Endodermal cell (in vitro differentiated cells): ENCODE data around the gene PADI3. TPM values are rescaled to one million over a fixed set of nuclear protein-coding genes. Genes with fewer than 3 reads are reported as not detected.
A peak's percentile ranks its signal among the peaks of the same experiment; 100 is the strongest.
"Not testable (repeated sequence)": the region's sequence is repeated elsewhere in the genome, so short reads cannot be mapped to it uniquely, and the experiment has no call there.

Experiments used
- DNase-seq: peaks from one replicate; pipeline ENCODE4 v3.0.0-alpha.2; 2017
- H3K27ac ChIP-seq: 2 replicates; pipeline ENCODE4 v1.5.1; 2013; ENCODE audit warnings: mild to moderate bottlenecking, low read depth, low read length, moderate library complexity
- H3K27me3 ChIP-seq: 2 replicates; pipeline ENCODE4 v1.6.1; 2013; ENCODE audit warnings: mild to moderate bottlenecking, low read length, moderate library complexity; ENCODE audit not compliant: insufficient read depth, control insufficient read depth, poor library complexity, severe bottlenecking
- H3K36me3 ChIP-seq: 2 replicates; pipeline ENCODE4 v1.7.0; 2013; ENCODE audit warnings: mild to moderate bottlenecking, low read length, moderate library complexity; ENCODE audit not compliant: control insufficient read depth, insufficient read depth
- H3K4me1 ChIP-seq: one replicate; pipeline ENCODE4 v1.7.0; 2013; ENCODE audit warnings: low read length; ENCODE audit not compliant: control insufficient read depth, insufficient read depth
- H3K4me3 ChIP-seq: 2 replicates; pipeline ENCODE4 v1.5.1; 2013; ENCODE audit warnings: mild to moderate bottlenecking, low read length, moderate library complexity
- H3K9ac ChIP-seq: 2 replicates; pipeline ENCODE4 v1.6.1; 2013; ENCODE audit warnings: mild to moderate bottlenecking, low read length, moderate library complexity; ENCODE audit not compliant: poor library complexity, severe bottlenecking; ENCODE audit errors: extremely low read depth
- H3K9me3 ChIP-seq: 2 replicates; pipeline ENCODE4 v1.6.1; 2013; ENCODE audit warnings: mild to moderate bottlenecking, low read length, moderate library complexity; ENCODE audit not compliant: control insufficient read depth
- H3K27ac Mint-ChIP-seq: 2 replicates; pipeline ENCODE4 v1.8.0; 2020; ENCODE audit warnings: mixed read lengths
- H3K27me3 Mint-ChIP-seq: 2 replicates; pipeline ENCODE4 v1.8.0; 2021; ENCODE audit warnings: mild to moderate bottlenecking, mixed read lengths; ENCODE audit not compliant: insufficient read depth
- H3K36me3 Mint-ChIP-seq: 2 replicates; pipeline ENCODE4 v1.8.0; 2020; ENCODE audit warnings: low read depth, mixed read lengths
- H3K4me1 Mint-ChIP-seq: 2 replicates; pipeline ENCODE4 v1.8.0; 2020; ENCODE audit warnings: mixed read lengths
- H3K4me3 Mint-ChIP-seq: 2 replicates; pipeline ENCODE4 v1.8.0; 2020; ENCODE audit warnings: mild to moderate bottlenecking, moderate library complexity, mixed read lengths
- H3K9me3 Mint-ChIP-seq: 2 replicates; pipeline ENCODE4 v1.8.0; 2020; ENCODE audit warnings: mild to moderate bottlenecking, mixed read lengths
- CTCF ChIP-seq: fragments of 200-600 bp; sonication (generic); conservative IDR thresholded peaks from 2 replicates; pipeline ENCODE4 v1.5.0; 2021; ENCODE audit warnings: antibody characterized with exemption, mild to moderate bottlenecking
- WGBS, 2 experiments: methylation state at CpG; one replicate each; pipeline versions ENCODE4 v1.1.5 to v1.1.7; 2013; ENCODE audit warnings: missing lambda C conversion rate in 2 of 2, mixed read lengths in 1 of 2; ENCODE audit not compliant: insufficient coverage in 1 of 2, insufficient read length in 1 of 2; 5-methylcytosine and 5-hydroxymethylcytosine counted together
- total RNA-seq, 2 donors: library from RNA; stranded (reverse); fragmentation: NEBNext Ultra II Directional in 1 of 2; extraction: Animal tissue kit (Norgen Biotek cat#: 25700) in 1 of 2; gene quantifications; 2 replicates in 1 of 2; 3 replicates in 1 of 2; pipeline ENCODE4 v1.2.1, GENCODE V29; 2021

PADI3 gene
- total RNA-seq, 2 donors from 2014 or later, result 0.29 to 0.33 TPM

DNA sequence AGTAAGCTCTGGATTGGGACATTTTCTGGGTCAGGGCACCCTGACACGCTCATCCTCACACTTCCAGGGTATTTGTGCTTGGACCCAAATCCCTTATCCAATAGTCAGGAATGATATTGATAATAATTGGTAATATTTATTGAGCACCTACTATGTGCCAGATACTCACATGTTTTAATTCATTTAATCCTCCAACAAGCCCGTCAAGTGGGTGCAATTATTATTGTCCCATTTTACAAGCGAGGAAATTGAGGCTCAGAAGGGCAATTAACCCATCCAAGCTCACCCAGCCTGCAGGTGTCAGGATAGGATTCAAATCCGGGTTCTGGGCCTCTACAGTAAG, 11.4 kb upstream of the PADI3 start:
- no peak overlapping the region for H3K27ac Mint-ChIP-seq
- H3K9me3 Mint-ChIP-seq, result no peaks in the 10 kb centered on the region
- no peaks in the 10 kb centered on the region for H3K36me3 Mint-ChIP-seq
- H3K9me3 ChIP-seq, result no peaks in the 10 kb centered on the region
- H3K27ac ChIP-seq, result no peak overlapping the region
- no peaks in the 10 kb centered on the region for H3K4me1 ChIP-seq
- no peaks in the 10 kb centered on the region for H3K36me3 ChIP-seq
- H3K4me3 Mint-ChIP-seq, result no peak overlapping the region
- 86% methylated on average over 2 to 4 of the region's 4 CpGs for WGBS, 2 experiments
- H3K9ac ChIP-seq, result no peak overlapping the region
- H3K4me1 Mint-ChIP-seq, result no peaks in the 10 kb centered on the region
- peaks cover 4% of the 10 kb centered on the region for H3K27me3 Mint-ChIP-seq
- no peaks in the 10 kb centered on the region for H3K27me3 ChIP-seq
- DNase-seq, result no peak
- no peak overlapping the region for H3K4me3 ChIP-seq
- TF ChIP-seq CTCF, result no peak

GRCh38 chr1:17239420-17239819, 9.5 kb upstream of the PADI3 start:
- H3K9me3 ChIP-seq, result no peaks in the 10 kb centered on the region
- 50 to 66% methylated on average over 1 of the region's 1 CpG for WGBS, 2 experiments
- H3K4me3 ChIP-seq, result no peak overlapping the region
- H3K36me3 ChIP-seq, result no peaks in the 10 kb centered on the region
- H3K27me3 Mint-ChIP-seq, result peaks cover 6% of the 10 kb centered on the region
- H3K27ac Mint-ChIP-seq, result no peak overlapping the region
- no peak for TF ChIP-seq CTCF
- no peaks in the 10 kb centered on the region for H3K9me3 Mint-ChIP-seq
- H3K4me1 Mint-ChIP-seq, result no peaks in the 10 kb centered on the region
- DNase-seq, result peak; percentile 94
- H3K27me3 ChIP-seq, result no peaks in the 10 kb centered on the region
- no peaks in the 10 kb centered on the region for H3K36me3 Mint-ChIP-seq
- no peaks in the 10 kb centered on the region for H3K4me1 ChIP-seq
- no peak overlapping the region for H3K4me3 Mint-ChIP-seq
- no peak overlapping the region for H3K27ac ChIP-seq
- H3K9ac ChIP-seq, result no peak overlapping the region

DNA sequence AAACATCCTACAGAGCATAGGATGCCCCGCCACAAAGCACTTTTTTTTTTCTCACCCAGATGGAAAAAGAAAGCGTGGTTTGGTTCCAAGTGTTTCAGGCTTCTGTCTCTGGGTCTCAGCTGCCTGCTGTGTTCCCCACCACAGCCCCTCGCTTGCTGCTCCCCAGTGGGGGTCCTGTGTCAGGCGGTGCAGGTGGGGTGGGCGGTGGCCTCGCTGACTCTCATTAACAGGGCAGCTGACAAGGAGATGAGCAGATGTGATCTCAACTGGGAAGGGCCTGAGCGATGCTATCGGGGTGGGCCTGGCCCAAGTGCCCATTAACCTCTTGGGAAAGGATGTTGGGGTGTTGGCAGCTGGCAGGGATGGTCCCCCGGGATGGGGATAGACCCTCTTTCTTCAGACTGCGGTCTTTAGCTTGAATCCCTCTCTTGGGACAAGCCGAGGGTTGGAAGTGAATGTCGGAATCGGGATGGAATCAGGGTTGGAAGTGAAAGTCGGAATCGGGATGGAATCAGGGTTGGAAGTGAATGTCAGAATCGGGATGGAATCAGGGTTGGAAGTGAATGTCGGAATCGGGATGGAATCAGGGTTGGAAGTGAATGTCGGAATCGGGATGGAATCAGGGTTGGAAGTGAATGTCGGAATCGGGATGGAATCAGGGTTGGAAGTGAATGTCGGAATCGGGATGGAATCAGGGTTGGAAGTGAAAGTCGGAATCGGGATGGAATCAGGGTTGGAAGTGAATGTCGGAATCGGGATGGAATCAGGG, 7.7 kb upstream of the PADI3 start:
- H3K4me3 ChIP-seq, H3K27ac ChIP-seq, H3K4me1 ChIP-seq, H3K27me3 ChIP-seq, DNase-seq, H3K27me3 Mint-ChIP-seq, H3K9ac ChIP-seq, H3K27ac Mint-ChIP-seq, H3K4me1 Mint-ChIP-seq, H3K4me3 Mint-ChIP-seq, H3K9me3 Mint-ChIP-seq, H3K36me3 Mint-ChIP-seq, H3K9me3 ChIP-seq, H3K36me3 ChIP-seq: not testable (repeated sequence)
- 75 to 94% methylated on average over 5 to 25 of the region's 28 CpGs for WGBS, 2 experiments

- H3K27me3 Mint-ChIP-seq, H3K4me1 Mint-ChIP-seq, H3K9me3 Mint-ChIP-seq, H3K27me3 ChIP-seq, H3K4me3 ChIP-seq, H3K9me3 ChIP-seq, H3K27ac Mint-ChIP-seq, H3K27ac ChIP-seq, DNase-seq, H3K9ac ChIP-seq, H3K36me3 Mint-ChIP-seq, H3K36me3 ChIP-seq, H3K4me1 ChIP-seq, H3K4me3 Mint-ChIP-seq: not testable (repeated sequence)
- WGBS, 2 experiments, result 89 to 94% methylated on average over 3 to 9 of the region's 11 CpGs
Observed at GRCh38 chr1:17241780-17242074, 7.2 kb upstream of the PADI3 start.
